DND-41 (cell line): ENCODE data around the gene PKD1L1.

ENCODE experiments used
- ATAC-seq: fragments of 200-7000 bp; cut with Tn5 transposase; 3 replicates; pipeline ENCODE4 v1.9.1; 2021; ENCODE audit warnings: low read depth; ENCODE audit not compliant: insufficient read depth
- DNase-seq: peaks from one replicate; pipeline ENCODE4 v3.0.0-alpha.2; 2020
- H2AFZ ChIP-seq: 2 replicates; pipeline ENCODE4 v1.6.0; 2012; ENCODE audit warnings: low read depth, low read length
- H3K27ac ChIP-seq: 2 replicates; pipeline ENCODE4 v1.5.1; 2012; ENCODE audit warnings: low read length, inconsistent platforms
- H3K27me3 ChIP-seq: fragments of 200-600 bp; sonication (generic); 2 replicates; pipeline ENCODE4 v1.6.0; 2012; ENCODE audit warnings: low read length, mild to moderate bottlenecking, inconsistent platforms; ENCODE audit not compliant: insufficient read depth, poor library complexity
- H3K36me3 ChIP-seq: 2 replicates; pipeline ENCODE4 v1.5.1; 2012; ENCODE audit warnings: low read length, inconsistent platforms; ENCODE audit not compliant: insufficient read depth
- H3K4me1 ChIP-seq: 2 replicates; pipeline ENCODE4 v1.5.1; 2012; ENCODE audit warnings: mild to moderate bottlenecking, low read length; ENCODE audit not compliant: insufficient read depth
- H3K4me2 ChIP-seq: 2 replicates; pipeline ENCODE4 v1.6.0; 2012; ENCODE audit warnings: mild to moderate bottlenecking, moderate library complexity, low read length, inconsistent platforms; ENCODE audit not compliant: insufficient read depth
- H3K4me3 ChIP-seq, 2 experiments: fragments of 200-600 bp in 1 of 2; shearing (Covaris generic) in 1 of 2; 2 replicates each; pipeline ENCODE4 v1.5.1; 2012 to 2016; ENCODE audit warnings: inconsistent platforms in 2 of 2, low read length in 2 of 2, mild to moderate bottlenecking in 2 of 2, low read depth in 1 of 2, moderate library complexity in 1 of 2
- H3K79me2 ChIP-seq: 2 replicates; pipeline ENCODE4 v1.6.0; 2012; ENCODE audit warnings: low read length, inconsistent platforms; ENCODE audit not compliant: insufficient read depth
- H3K9ac ChIP-seq: 2 replicates; pipeline ENCODE4 v1.6.0; 2012; ENCODE audit warnings: low read depth, mild to moderate bottlenecking, inconsistent platforms, low read length, moderate library complexity
- H3K9me3 ChIP-seq: 2 replicates; pipeline ENCODE4 v1.5.1; 2012; ENCODE audit warnings: low read length, moderate library complexity, mild to moderate bottlenecking, inconsistent platforms; ENCODE audit not compliant: insufficient read depth, severe bottlenecking
- H4K20me1 ChIP-seq: 2 replicates; pipeline ENCODE4 v1.6.0; 2012; ENCODE audit warnings: low read length; ENCODE audit not compliant: insufficient read depth
- EZH2 ChIP-seq: IDR thresholded peaks from 3 replicates; pipeline ENCODE4 v1.6.1; 2012; ENCODE audit warnings: borderline replicate concordance, low read depth, mild to moderate bottlenecking, moderate library complexity, low read length, inconsistent platforms; ENCODE audit not compliant: severe bottlenecking
- TF ChIP-seq, protein P1 (sequence below): IDR thresholded peaks from 2 replicates; pipeline ENCODE4 v1.5.1; 2012; ENCODE audit warnings: borderline replicate concordance, low read length, moderate library complexity, mild to moderate bottlenecking; ENCODE audit not compliant: poor library complexity, severe bottlenecking; ENCODE audit errors: extremely low read depth

Gene PKD1L1

GRCh38 chr7:47914717-47915615, 33.3 kb downstream of the PKD1L1 start:
- no peak for DNase-seq
- no peaks in the 10 kb centered on the region for H4K20me1 ChIP-seq
- H3K4me2 ChIP-seq: no peak overlapping the region
- TF ChIP-seq, protein P1, sequence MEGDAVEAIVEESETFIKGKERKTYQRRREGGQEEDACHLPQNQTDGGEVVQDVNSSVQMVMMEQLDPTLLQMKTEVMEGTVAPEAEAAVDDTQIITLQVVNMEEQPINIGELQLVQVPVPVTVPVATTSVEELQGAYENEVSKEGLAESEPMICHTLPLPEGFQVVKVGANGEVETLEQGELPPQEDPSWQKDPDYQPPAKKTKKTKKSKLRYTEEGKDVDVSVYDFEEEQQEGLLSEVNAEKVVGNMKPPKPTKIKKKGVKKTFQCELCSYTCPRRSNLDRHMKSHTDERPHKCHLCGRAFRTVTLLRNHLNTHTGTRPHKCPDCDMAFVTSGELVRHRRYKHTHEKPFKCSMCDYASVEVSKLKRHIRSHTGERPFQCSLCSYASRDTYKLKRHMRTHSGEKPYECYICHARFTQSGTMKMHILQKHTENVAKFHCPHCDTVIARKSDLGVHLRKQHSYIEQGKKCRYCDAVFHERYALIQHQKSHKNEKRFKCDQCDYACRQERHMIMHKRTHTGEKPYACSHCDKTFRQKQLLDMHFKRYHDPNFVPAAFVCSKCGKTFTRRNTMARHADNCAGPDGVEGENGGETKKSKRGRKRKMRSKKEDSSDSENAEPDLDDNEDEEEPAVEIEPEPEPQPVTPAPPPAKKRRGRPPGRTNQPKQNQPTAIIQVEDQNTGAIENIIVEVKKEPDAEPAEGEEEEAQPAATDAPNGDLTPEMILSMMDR: no peak
- TF ChIP-seq EZH2: no peak
- no peaks in the 10 kb centered on the region for H3K79me2 ChIP-seq
- no peaks in the 10 kb centered on the region for H3K36me3 ChIP-seq
- no peak overlapping the region for H3K9ac ChIP-seq
- no peaks in the 10 kb centered on the region for H3K27me3 ChIP-seq
- H3K27ac ChIP-seq: no peak overlapping the region
- no peak overlapping the region for H2AFZ ChIP-seq
- no peaks in the 10 kb centered on the region for H3K9me3 ChIP-seq
- no peaks in the 10 kb centered on the region for H3K4me1 ChIP-seq
- ATAC-seq: no peak
- H3K4me3 ChIP-seq: no peak overlapping the region

- Histone ChIP-seq H3K27me3 (no peaks in the 10 kb centered on the region), H2AFZ (no peak overlapping the region), H3K4me2 (no peak overlapping the region), H4K20me1 (no peaks in the 10 kb centered on the region), H3K4me1 (no peaks in the 10 kb centered on the region), H3K27ac (no peak overlapping the region), H3K9me3 (no peaks in the 10 kb centered on the region), H3K9ac (no peak overlapping the region), H3K79me2 (no peaks in the 10 kb centered on the region), H3K4me3 (no peak overlapping the region), H3K36me3 (no peaks in the 10 kb centered on the region)
- DNase-seq (no peak), ATAC-seq (no peak)
- TF ChIP-seq, protein P1: no peak
- no peak for TF ChIP-seq EZH2
Measured at GRCh38 chr7:47912332-47912731, 35.9 kb downstream of the PKD1L1 start.

GRCh38 chr7:47908720-47909119, 39.5 kb downstream of the PKD1L1 start:
- H3K4me3 ChIP-seq: no peak overlapping the region
- no peaks in the 10 kb centered on the region for H3K4me1 ChIP-seq
- TF ChIP-seq, protein P1: no peak
- TF ChIP-seq EZH2: no peak
- no peak overlapping the region for H3K27ac ChIP-seq
- H3K36me3 ChIP-seq: no peaks in the 10 kb centered on the region
- no peaks in the 10 kb centered on the region for H3K27me3 ChIP-seq
- H3K4me2 ChIP-seq: no peak overlapping the region
- no peak overlapping the region for H2AFZ ChIP-seq
- no peaks in the 10 kb centered on the region for H3K79me2 ChIP-seq
- no peak overlapping the region for H3K9ac ChIP-seq
- no peak for DNase-seq
- no peaks in the 10 kb centered on the region for H4K20me1 ChIP-seq
- ATAC-seq: no peak
- no peaks in the 10 kb centered on the region for H3K9me3 ChIP-seq
